ENCODE measurements around the gene GATAD1. TPM values are rescaled to one million over a fixed set of nuclear protein-coding genes. Genes with fewer than 3 reads are reported as not detected.

The GATAD1 gene
- total and polyA plus RNA-seq, 2 of the 4 experiments (the other 2 are of a cell fraction), result 9.3 to 15.2 TPM

- no peak for ATAC-seq (ENCODE audit: low read depth)
- H3K4ac ChIP-seq (ENCODE audit: low read depth, low read length), result no peak overlapping the region
- in situ Hi-C loops (cut with MboI; ENCODE audit: low sequenced_read_pairs) (no loop called here), dilution Hi-C loops (cut with HindIII; ENCODE audit: low sequenced_read_pairs, unreplicated experiment) (no loop called here), intact Hi-C loops (cut with micrococcal nuclease) (no loop called here)
- H2BK5ac ChIP-seq (ENCODE audit: low read depth, low read length, poor library complexity, severe bottlenecking), result no peak overlapping the region
- H3K18ac ChIP-seq (ENCODE audit: low read depth, low read length), result no peak overlapping the region
- H2BK15ac ChIP-seq (ENCODE audit: low read depth, low read length), result no peak overlapping the region
- POLR2A ChIA-PET (ENCODE audit: unreplicated experiment), result no interaction called here
- no peak overlapping the region for H3K9ac ChIP-seq (ENCODE audit: low read depth, low read length)
- H2BK20ac ChIP-seq (ENCODE audit: low read depth, low read length), result no peak overlapping the region
- no peaks in the 10 kb centered on the region for H3K79me1 ChIP-seq (ENCODE audit: low read depth in 1 of 2, low read length in 2 of 2)
- H3K14ac ChIP-seq (replicated peaks; ENCODE audit: low read depth, low read length), result no peak overlapping the region
- no peaks in the 10 kb centered on the region; the same call in 1 of the 2 replicates for H4K20me1 ChIP-seq (ENCODE audit: insufficient read depth, low read length)
- no peak overlapping the region for H4K8ac ChIP-seq (ENCODE audit: low read depth in 2 of 2, low read length in 2 of 2)
- DNase-seq, result no peak
- no peak overlapping the region for H3K56ac ChIP-seq (ENCODE audit: extremely low read depth, insufficient read depth, low read length)
- H3K9me1 ChIP-seq (ENCODE audit: insufficient read depth, low read length), result 0 out of 2 replicates have a peak, but pooled peaks cover 4% of the 10 kb centered on the region
- H3K27ac ChIP-seq (ENCODE audit: insufficient read depth, low read length), result no peak overlapping the region
- H2AK9ac ChIP-seq (replicated peaks; ENCODE audit: low read depth, low read length, poor library complexity), result no peak overlapping the region
- no peak overlapping the region for H4K91ac ChIP-seq (ENCODE audit: insufficient read depth, low read depth, low read length)
- H2BK120ac ChIP-seq (ENCODE audit: low read depth, low read length), result no peak overlapping the region
- BruUV-seq (replicated peaks), result no TSS peak
- TF ChIP-seq RAD21 (IDR thresholded peaks at IDR 0.05; ENCODE audit: low read length) (no peak), MXI1 (IDR thresholded peaks at IDR 0.05; ENCODE audit: borderline replicate concordance, low read depth, low read length) (no peak), MAZ (IDR thresholded peaks at IDR 0.05; ENCODE audit: borderline replicate concordance, low read depth, low read length) (no peak), POLR2A (IDR thresholded peaks at IDR 0.05; ENCODE audit: low read depth, low read length) (no peak), RCOR1 (IDR thresholded peaks at IDR 0.05; ENCODE audit: insufficient replicate concordance, low read length) (no peak), RFX5 (IDR thresholded peaks at IDR 0.05; ENCODE audit: low read depth, low read length) (no peak), CHD1 (IDR thresholded peaks at IDR 0.05; ENCODE audit: low read depth, low read length) (no peak), FOS (IDR thresholded peaks at IDR 0.05; ENCODE audit: low read depth, low read length) (no peak), SMC3 (IDR thresholded peaks at IDR 0.05; ENCODE audit: low read depth, low read length) (no peak), CTCF (conservative IDR thresholded peaks at IDR 0.05; ENCODE audit: low read depth, low read length) (no peak), ELK1 (IDR thresholded peaks at IDR 0.05; ENCODE audit: borderline replicate concordance, low read depth, low read length) (no peak), CEBPB (IDR thresholded peaks at IDR 0.05; ENCODE audit: low read depth, low read length) (no peak), NFE2L2 (IDR thresholded peaks at IDR 0.05; ENCODE audit: low read depth, low read length) (no peak), MAFK (IDR thresholded peaks at IDR 0.05; ENCODE audit: low read depth, low read length) (no peak), BHLHE40 (IDR thresholded peaks at IDR 0.05; ENCODE audit: low read depth, low read length) (no peak)
- TF ChIP-seq, protein P1, sequence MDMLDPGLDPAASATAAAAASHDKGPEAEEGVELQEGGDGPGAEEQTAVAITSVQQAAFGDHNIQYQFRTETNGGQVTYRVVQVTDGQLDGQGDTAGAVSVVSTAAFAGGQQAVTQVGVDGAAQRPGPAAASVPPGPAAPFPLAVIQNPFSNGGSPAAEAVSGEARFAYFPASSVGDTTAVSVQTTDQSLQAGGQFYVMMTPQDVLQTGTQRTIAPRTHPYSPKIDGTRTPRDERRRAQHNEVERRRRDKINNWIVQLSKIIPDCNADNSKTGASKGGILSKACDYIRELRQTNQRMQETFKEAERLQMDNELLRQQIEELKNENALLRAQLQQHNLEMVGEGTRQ (IDR thresholded peaks at IDR 0.05; ENCODE audit: low read depth, low read length), result no peak
- H4K5ac ChIP-seq (ENCODE audit: low read depth, low read length), result no peak overlapping the region
- H3K4me3 ChIP-seq (ENCODE audit: insufficient read depth, low read depth, low read length), result no peak overlapping the region
- no peak overlapping the region for H3K4me2 ChIP-seq (ENCODE audit: low read depth, low read length)
- H3K36me3 ChIP-seq (ENCODE audit: control insufficient read depth, insufficient read depth, low read length), result peaks cover 4% of the 10 kb centered on the region
- H2AFZ ChIP-seq (replicated peaks; ENCODE audit: low read length, poor library complexity), result no peak overlapping the region
- H3K23ac ChIP-seq (ENCODE audit: low read depth, low read length), result no peak overlapping the region
- peaks cover 2% of the 10 kb centered on the region for H3K4me1 ChIP-seq (ENCODE audit: control insufficient read depth, insufficient read depth, low read length)
- H2AK5ac ChIP-seq (ENCODE audit: low read depth, low read length), result no peak overlapping the region
- WGBS, 2 experiments (ENCODE audit: extremely low coverage in 2 of 2, insufficient read length in 1 of 2), result no CpG with 5 or more reads among the region's 6 CpGs
- no peaks in the 10 kb centered on the region for H3K9me3 ChIP-seq (ENCODE audit: control insufficient read depth, insufficient read depth, low read length)
- CTCF ChIA-PET, result no interaction called here
- H3K27me3 ChIP-seq (ENCODE audit: control insufficient read depth, insufficient read depth, low read length), result no peaks in the 10 kb centered on the region
Measured at GRCh38 chr7:92404170-92404614, 43.1 kb upstream of the GATAD1 start.
